DMS53 (cell line): ENCODE data around the gene SLIRP.
"Not testable (repeated sequence)": the region's sequence is repeated elsewhere in the genome, so short reads cannot be mapped to it uniquely, and the experiment has no call there.

Experiments
- DNase-seq: peaks from one replicate; lab custom pipeline; 2025; lab: John Stamatoyannopoulos, UW

SLIRP gene

GRCh38 chr14:77746064-77746702 lies 38.3 kb downstream of the SLIRP start:
- peak; percentile 80 for DNase-seq

GRCh38 chr14:77747425-77747824 lies 39.5 kb downstream of the SLIRP start:
- DNase-seq, result not testable (repeated sequence)

- no peak for DNase-seq
These were observed 44.4 kb downstream of the SLIRP start for GRCh38 chr14:77752266-77752665.

GRCh38 chr14:77752799-77753516 lies 45.1 kb downstream of the SLIRP start:
- DNase-seq, result no peak

GRCh38 chr14:77760381-77761204 lies 52.7 kb downstream of the SLIRP start, which contains the start of gene SNW1:
SNW1 (minus strand) TSS chr14:77761156; CDS start chr14:77761127, 29 bp downstream.
- peak; percentile 94 for DNase-seq

GRCh38 chr14:77761205-77761931 lies 53.5 kb downstream of the SLIRP start:
- peak; percentile 50 for DNase-seq

- no peak for DNase-seq
These were observed 55.4 kb downstream of the SLIRP start for GRCh38 chr14:77763316-77763715.

- DNase-seq, result no peak
These were observed 56.1 kb downstream of the SLIRP start for GRCh38 chr14:77763978-77764377.
